ENCODE results near the gene RABGEF1. TPM values are rescaled to one million over a fixed set of nuclear protein-coding genes. Genes with fewer than 3 reads are reported as not detected.
"Not testable (repeated sequence)": the region's sequence is repeated elsewhere in the genome, so short reads cannot be mapped to it uniquely, and the experiment has no call there.

RABGEF1 gene
- total and polyA plus RNA-seq, 2 experiments from 2014 or later, result 18.8 to 22.7 TPM

GRCh38 chr7:66841898-66842297 is 101.4 kb downstream of the RABGEF1 start:
- Histone ChIP-seq H3K4me3 (no peak overlapping the region), H3K9me3 (ENCODE audit: low read depth) (no peaks in the 10 kb centered on the region), H3K27ac (no peak overlapping the region), H3K27me3 (no peaks in the 10 kb centered on the region), H3K36me3 (no peaks in the 10 kb centered on the region), H3K4me1 (ENCODE audit: low read depth) (no peaks in the 10 kb centered on the region)
- DNase-seq (ENCODE audit: low read depth in 1 of 2, low spot score in 1 of 2), result no peak
- no peak for TF ChIP-seq CTCF (IDR thresholded peaks at IDR 0.05; ENCODE audit: low read depth, low read length)

GRCh38 chr7:66843492-66843891 is 103.0 kb downstream of the RABGEF1 start:
- H3K9me3 ChIP-seq (ENCODE audit: low read depth); H3K27me3 ChIP-seq; DNase-seq (ENCODE audit: low read depth in 1 of 2, low spot score in 1 of 2); H3K4me1 ChIP-seq (ENCODE audit: low read depth); H3K36me3 ChIP-seq: not testable (repeated sequence)
- H3K4me3 ChIP-seq, result peak overlapping the region; percentile 49
- peak overlapping the region; percentile 91 for H3K27ac ChIP-seq

GRCh38 chr7:66844552-66845378 is 104.2 kb downstream of the RABGEF1 start:
- peak; percentile 98 to 99 for DNase-seq (ENCODE audit: low read depth in 1 of 2, low spot score in 1 of 2)
- Histone ChIP-seq H3K4me3 (peak overlapping the region; percentile 49), H3K27me3 (no peaks in the 10 kb centered on the region), H3K9me3 (ENCODE audit: low read depth) (no peaks in the 10 kb centered on the region), H3K4me1 (ENCODE audit: low read depth) (no peaks in the 10 kb centered on the region), H3K36me3 (no peaks in the 10 kb centered on the region), H3K27ac (peak overlapping the region; percentile 91)
- peak; percentile 13 for TF ChIP-seq CTCF (IDR thresholded peaks at IDR 0.05; ENCODE audit: low read depth, low read length)

GRCh38 chr7:66845379-66846095 is 105.0 kb downstream of the RABGEF1 start:
- H3K27ac ChIP-seq, result peak overlapping the region; percentile 91
- peak overlapping the region; percentile 49 for H3K4me3 ChIP-seq
- no peak for TF ChIP-seq CTCF (IDR thresholded peaks at IDR 0.05; ENCODE audit: low read depth, low read length)
- no peaks in the 10 kb centered on the region for H3K9me3 ChIP-seq (ENCODE audit: low read depth)
- peak in 1 of 2 donors; percentile 3 for DNase-seq (ENCODE audit: low read depth in 1 of 2, low spot score in 1 of 2)
- no peaks in the 10 kb centered on the region for H3K4me1 ChIP-seq (ENCODE audit: low read depth)
- no peaks in the 10 kb centered on the region for H3K27me3 ChIP-seq
- H3K36me3 ChIP-seq, result no peaks in the 10 kb centered on the region

- H3K36me3 ChIP-seq; H3K27me3 ChIP-seq; H3K9me3 ChIP-seq (ENCODE audit: low read depth); DNase-seq (ENCODE audit: low read depth in 1 of 2, low spot score in 1 of 2); H3K4me3 ChIP-seq; H3K27ac ChIP-seq; H3K4me1 ChIP-seq (ENCODE audit: low read depth): not testable (repeated sequence)
These were observed 105.5 kb downstream of the RABGEF1 start for GRCh38 chr7:66846096-66846445.

GRCh38 chr7:66847523-66847855 is 107.0 kb downstream of the RABGEF1 start:
- H3K36me3 ChIP-seq; H3K9me3 ChIP-seq (ENCODE audit: low read depth); H3K4me3 ChIP-seq; DNase-seq (ENCODE audit: low read depth in 1 of 2, low spot score in 1 of 2); H3K4me1 ChIP-seq (ENCODE audit: low read depth); H3K27me3 ChIP-seq: not testable (repeated sequence)
- H3K27ac ChIP-seq, result peak overlapping the region; percentile 8
